Stomach (tissue), 9 donors: ENCODE data around the gene MSH4. TPM values are rescaled to one million over a fixed set of nuclear protein-coding genes. Genes with fewer than 3 reads are reported as not detected.
"Not testable (repeated sequence)": the region's sequence is repeated elsewhere in the genome, so short reads cannot be mapped to it uniquely, and the experiment has no call there.

Experiments
- DNase-seq, 2 donors: peaks; one replicate each; pipeline versions ENCODE4 v3.0.0 to v3.0.0-alpha.2; 2013 to 2019
- H3K27ac ChIP-seq, 5 donors: fragments of 200-600 bp in 4 of 5; sonication (generic) in 4 of 5; one replicate each; pipeline ENCODE4 v1.5.1; 2013 to 2019; ENCODE audit warnings: mild to moderate bottlenecking in 1 of 5, moderate library complexity in 1 of 5
- H3K27me3 ChIP-seq, 3 donors: fragments of 200-600 bp; sonication (generic); one replicate each; pipeline ENCODE4 v1.5.1; 2017 to 2019; ENCODE audit warnings: mixed run types in 1 of 3
- H3K36me3 ChIP-seq, 4 donors: fragments of 200-600 bp; sonication (generic); 1 replicate in 3 of 4; 2 replicates in 1 of 4; pipeline ENCODE4 v1.5.1; 2016 to 2019
- H3K4me1 ChIP-seq, 4 donors: fragments of 200-600 bp; sonication (generic); one replicate each; pipeline ENCODE4 v1.5.1; 2016 to 2019
- H3K4me3 ChIP-seq, 4 donors: fragments of 200-600 bp; sonication (generic) in 3 of 4; one replicate each; pipeline ENCODE4 v1.5.1; 2016 to 2019; ENCODE audit warnings: mild to moderate bottlenecking in 1 of 4
- H3K9me3 ChIP-seq, 4 donors: fragments of 200-600 bp; sonication (generic); one replicate each; pipeline ENCODE4 v1.5.1; 2016 to 2019
- CTCF ChIP-seq, 7 experiments: fragments of 450-650 bp in 4 of 7; fragments of 200-600 bp in 3 of 7; sonication (generic) in 3 of 7; IDR thresholded peaks; one replicate each; pipeline ENCODE4 v1.5.1; 2016 to 2019; ENCODE audit warnings: antibody characterized with exemption in 7 of 7, control low read depth in 2 of 7, mild to moderate bottlenecking in 1 of 7
- EP300 ChIP-seq: sonication (generic); formaldehyde crosslinking; IDR thresholded peaks from one replicate; pipeline ENCODE4 v1.6.1; 2017; ENCODE audit warnings: antibody characterized with exemption
- POLR2A ChIP-seq, 4 donors: fragments of 450-650 bp; IDR thresholded peaks; one replicate each; pipeline ENCODE4 v1.6.1; 2016; ENCODE audit warnings: antibody characterized with exemption in 4 of 4, control low read depth in 2 of 4, mild to moderate bottlenecking in 1 of 4, moderate library complexity in 1 of 4
- POLR2AphosphoS5 ChIP-seq, 3 donors: sonication (generic); formaldehyde crosslinking; IDR thresholded peaks; one replicate each; pipeline ENCODE4 v1.6.1; 2016; ENCODE audit warnings: antibody characterized with exemption in 3 of 3
- WGBS, 5 donors: extraction: QIAGEN DNeasy Blood & Tissue Kit in 3 of 5; methylation state at CpG; one replicate each; pipeline versions ENCODE4 v1.1.5 to v1.1.7; 2013 to 2018; 5-methylcytosine and 5-hydroxymethylcytosine counted together
- intact Hi-C: fragments of 100-400 bp; cut with DNase I; formaldehyde crosslinking; loops from one replicate; pipeline ENCODE4 v1.15.1; 2023; ENCODE audit warnings: low total_unique reads
- polyA plus RNA-seq, 3 donors: library from polyadenylated mRNA; stranded (reverse); fragments of 200-250 nt; gene quantifications; one replicate each; pipeline ENCODE4 v1.2.3, GENCODE V29; 2013
- total RNA-seq, 5 donors: library from RNA; depleted of rRNA; stranded (reverse); fragments of >200 nt; gene quantifications; one replicate each; pipeline versions ENCODE4 v1.1.0 to v1.2.3, GENCODE V29; 2014 to 2016
- donor health status: healthy with polysubstance abuse.
- donor health status: Bipolar disorder and iron deficiency.
- donor health status: healthy.

Gene MSH4
- total and polyA plus RNA-seq, 8 donors, result 0.14 to 0.30 (median 0.18) TPM; not detected in 5

DNA sequence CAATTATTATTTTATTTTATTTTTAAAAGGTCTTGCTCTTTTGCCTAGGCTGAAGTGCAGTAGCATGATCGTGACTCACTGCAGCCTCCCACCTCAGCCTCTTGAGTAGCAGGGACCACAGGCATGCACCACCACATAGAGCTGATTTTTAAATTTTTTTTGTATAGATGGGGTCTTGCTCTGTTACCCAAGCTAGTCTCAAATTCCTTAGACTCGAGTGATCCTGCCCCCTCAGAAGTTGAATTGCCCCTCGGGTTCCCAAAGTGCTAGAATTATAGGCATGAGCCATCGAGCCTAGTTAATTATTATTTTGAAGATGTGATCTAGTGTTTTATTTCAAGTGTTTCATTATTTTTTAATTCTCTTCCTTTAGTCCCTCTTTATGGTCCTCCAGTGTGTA is 12.2 kb downstream of the MSH4 start:
- TF ChIP-seq POLR2AphosphoS5 (IDR thresholded peaks at IDR 0.05) (no peak), CTCF (IDR thresholded peaks at IDR 0.05) (no peak), EP300 (no peak), POLR2A (IDR thresholded peaks at IDR 0.05) (no peak)
- Histone ChIP-seq H3K4me1 (peaks cover 0 to 12% (median 4%) of the 10 kb centered on the region in 4 donors), H3K27me3 (no peaks in the 10 kb centered on the region), H3K4me3 (no peak overlapping the region), H3K36me3 (no peaks in the 10 kb centered on the region), H3K27ac (no peak overlapping the region), H3K9me3 (no peaks in the 10 kb centered on the region)
- no peak for DNase-seq
- 79 to 85% (median 82%) methylated on average over 4 of the region's 4 CpGs for WGBS, 5 donors
- intact Hi-C loops, result no loop called here

GRCh38 chr1:75810113-75810512 is 13.4 kb downstream of the MSH4 start:
- H3K27me3 ChIP-seq, H3K27ac ChIP-seq, H3K4me3 ChIP-seq, H3K9me3 ChIP-seq, H3K36me3 ChIP-seq, intact Hi-C loops, DNase-seq: not testable (repeated sequence)
- peaks cover 0 to 12% (median 4%) of the 10 kb centered on the region in 4 donors for H3K4me1 ChIP-seq
- 82 to 97% (median 92%) methylated on average over 3 of the region's 3 CpGs for WGBS, 5 donors

GRCh38 chr1:75811211-75811981 is 14.7 kb downstream of the MSH4 start:
- Histone ChIP-seq H3K27ac (peak overlapping the region in 1 of 5 donors; percentile 1), H3K4me3 (no peak overlapping the region), H3K4me1 (peaks cover 0 to 12% (median 4%) of the 10 kb centered on the region in 4 donors), H3K27me3 (no peaks in the 10 kb centered on the region), H3K9me3 (no peaks in the 10 kb centered on the region), H3K36me3 (no peaks in the 10 kb centered on the region)
- intact Hi-C loops, result no loop called here
- TF ChIP-seq CTCF (IDR thresholded peaks at IDR 0.05) (no peak), POLR2A (IDR thresholded peaks at IDR 0.05) (no peak), EP300 (no peak), POLR2AphosphoS5 (IDR thresholded peaks at IDR 0.05) (no peak)
- 19 to 58% (median 27%) methylated on average over 1 of the region's 1 CpG for WGBS, 5 donors
- DNase-seq, result no peak

DNA sequence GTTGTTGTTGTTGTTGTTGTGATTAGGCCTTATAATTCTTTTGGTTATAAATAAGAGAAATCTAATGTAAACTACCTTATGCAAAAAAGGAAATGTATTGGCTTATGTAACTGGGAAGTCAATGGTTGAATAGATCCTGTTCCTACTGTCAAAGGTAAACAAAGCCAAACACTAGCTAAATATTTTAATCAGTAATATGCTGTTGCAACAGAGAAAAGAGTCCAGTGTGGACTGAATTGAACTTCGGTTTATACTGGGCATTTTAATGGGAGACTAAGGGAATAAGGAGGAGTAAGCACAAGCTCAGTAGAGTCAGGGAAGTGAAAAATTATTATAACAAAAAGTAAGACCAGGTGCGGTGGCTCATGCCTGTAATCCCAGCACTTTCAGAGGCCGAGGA is 15.4 kb downstream of the MSH4 start:
- H3K27me3 ChIP-seq, result no peaks in the 10 kb centered on the region
- WGBS, 5 donors, result 34 to 63% (median 53%) methylated on average over 3 of the region's 3 CpGs
- intact Hi-C loops, result no loop called here
- DNase-seq, result no peak
- H3K9me3 ChIP-seq, result no peaks in the 10 kb centered on the region
- H3K4me1 ChIP-seq, result peaks cover 0 to 12% (median 4%) of the 10 kb centered on the region in 4 donors
- no peaks in the 10 kb centered on the region for H3K36me3 ChIP-seq
- TF ChIP-seq POLR2A (IDR thresholded peaks at IDR 0.05), result no peak
- TF ChIP-seq EP300, result no peak
- no peak for TF ChIP-seq POLR2AphosphoS5 (IDR thresholded peaks at IDR 0.05)
- no peak for TF ChIP-seq CTCF (IDR thresholded peaks at IDR 0.05)
- H3K27ac ChIP-seq, result no peak overlapping the region
- no peak overlapping the region for H3K4me3 ChIP-seq

DNA sequence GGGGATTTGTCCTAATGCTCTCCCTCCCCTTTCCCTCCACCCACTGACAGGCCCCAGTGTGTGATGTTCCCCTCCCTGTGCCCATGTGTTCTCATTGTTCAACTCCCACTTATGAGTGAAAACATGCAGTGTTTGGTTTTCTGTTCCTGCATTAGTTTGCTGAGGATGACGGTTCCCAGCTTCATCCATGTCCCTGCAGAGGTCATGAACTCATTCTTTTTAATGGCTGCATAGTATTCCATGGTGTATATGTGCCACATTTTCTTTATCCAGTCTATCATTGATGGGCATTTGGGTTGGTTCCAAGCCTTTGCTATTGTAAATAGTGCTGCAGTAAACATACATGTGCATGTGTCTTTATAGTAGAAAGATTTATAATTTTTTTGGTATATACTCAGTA is 26.9 kb downstream of the MSH4 start:
- not testable (repeated sequence) for H3K27ac ChIP-seq
- 60 to 83% (median 73%) methylated on average over 1 of the region's 1 CpG for WGBS, 5 donors

More for the DNA sequence above, 26.9 kb downstream of the MSH4 start:
- H3K9me3 ChIP-seq, DNase-seq, H3K27me3 ChIP-seq, H3K4me1 ChIP-seq, H3K4me3 ChIP-seq, intact Hi-C loops, H3K36me3 ChIP-seq: not testable (repeated sequence)
